Kidney tubule cell (primary cell): ENCODE results near the gene ABCA2.

ENCODE experiments used
- DNase-seq: peaks from one replicate; pipeline ENCODE4 v3.0.0-alpha.2; 2018; ENCODE audit warnings: low spot score

The ABCA2 gene

GRCh38 chr9:136964171-136964689 lies 63.8 kb downstream of the ABCA2 start:
- no peak for DNase-seq

GRCh38 chr9:136963751-136964150 lies 64.3 kb downstream of the ABCA2 start:
- no peak for DNase-seq

GRCh38 chr9:136963341-136963740 lies 64.7 kb downstream of the ABCA2 start:
- no peak for DNase-seq

GRCh38 chr9:136962701-136963248 lies 65.3 kb downstream of the ABCA2 start:
- DNase-seq: no peak

GRCh38 chr9:136962163-136962562 lies 65.9 kb downstream of the ABCA2 start:
- DNase-seq: no peak

- DNase-seq: no peak
Observed at GRCh38 chr9:136961279-136962065, 66.6 kb downstream of the ABCA2 start.

GRCh38 chr9:136960938-136961275 lies 67.1 kb downstream of the ABCA2 start:
- DNase-seq: no peak

- DNase-seq: no peak
Observed at GRCh38 chr9:136960212-136960937, 67.7 kb downstream of the ABCA2 start.

- no peak for DNase-seq
Observed at GRCh38 chr9:136958898-136959850, 68.9 kb downstream of the ABCA2 start.

GRCh38 chr9:136958473-136958872 lies 69.6 kb downstream of the ABCA2 start:
- DNase-seq: no peak

- no peak for DNase-seq
Observed at GRCh38 chr9:136957901-136958300, 70.1 kb downstream of the ABCA2 start.

GRCh38 chr9:136957461-136957860 lies 70.6 kb downstream of the ABCA2 start:
- no peak for DNase-seq
